NOMO-1 treated with DMSO at 0.1 percent for 48 hours (cell line): ENCODE results near the gene DCLRE1A.
A peak's percentile ranks its signal among the peaks of the same experiment; 100 is the strongest.
"Not testable (repeated sequence)": the region's sequence is repeated elsewhere in the genome, so short reads cannot be mapped to it uniquely, and the experiment has no call there.

ENCODE experiments used
- DNase-seq: peaks from one replicate; lab custom pipeline; 2025; ENCODE audit not compliant: unreplicated experiment; lab: John Stamatoyannopoulos, UW

Gene DCLRE1A

DNA sequence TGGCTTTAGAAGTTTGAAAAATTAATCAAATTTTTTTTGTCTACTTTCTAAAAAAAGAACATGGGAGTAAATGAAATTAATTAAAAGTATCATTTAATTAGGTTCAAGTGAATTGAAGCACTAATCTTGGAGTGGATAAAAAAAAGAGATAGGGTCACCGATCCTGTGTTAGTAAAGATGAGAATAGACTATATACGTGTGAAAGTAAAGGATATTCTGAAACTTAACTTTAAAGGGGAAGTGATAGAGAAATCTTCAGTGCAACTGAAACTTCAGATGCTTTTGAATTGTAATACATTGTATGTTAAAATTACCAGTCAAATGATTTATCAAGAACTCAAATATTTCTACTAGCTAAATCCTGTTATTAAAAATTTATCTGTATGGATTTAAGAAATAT is 5.4 kb upstream of the DCLRE1A start:
- DNase-seq = peak; percentile 41

DNA sequence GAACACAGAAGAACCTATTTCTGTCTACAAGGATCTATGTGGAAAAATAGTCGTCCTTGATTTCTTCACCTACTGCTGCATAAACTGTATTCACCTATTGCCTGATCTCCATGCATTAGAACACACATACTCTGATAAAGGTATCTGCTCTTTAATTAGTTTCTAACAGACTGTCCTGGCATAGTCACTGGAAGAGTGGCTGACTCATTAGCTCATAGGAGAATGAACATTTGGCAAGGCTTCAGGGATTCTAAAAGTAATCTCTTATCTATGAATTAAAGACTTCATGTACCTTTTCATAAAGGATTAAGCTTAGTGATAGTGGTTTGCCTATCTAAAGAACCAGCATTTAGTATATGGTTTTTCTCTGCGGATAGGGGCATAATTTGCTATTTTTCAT is 4.7 kb upstream of the DCLRE1A start:
- DNase-seq = no peak

DNA sequence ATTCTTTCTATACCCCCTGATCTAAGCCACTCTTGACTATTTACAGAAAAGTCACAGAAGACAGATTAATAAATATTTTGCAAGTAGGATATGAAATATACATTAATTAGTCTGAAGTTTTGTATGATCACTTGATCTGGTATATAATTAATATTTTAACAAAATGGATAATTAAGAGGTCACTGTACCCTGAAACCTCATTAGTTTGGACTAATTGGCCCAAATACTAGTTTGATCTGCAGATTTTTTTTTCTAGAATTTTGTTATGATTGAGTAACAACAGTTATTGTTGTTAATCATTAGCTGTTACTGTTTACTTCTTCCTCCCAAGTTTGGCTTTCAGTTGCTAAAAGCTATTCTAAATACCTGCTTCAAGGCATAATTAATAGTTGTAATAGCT is 3.3 kb upstream of the DCLRE1A start:
- no peak for DNase-seq

DNA sequence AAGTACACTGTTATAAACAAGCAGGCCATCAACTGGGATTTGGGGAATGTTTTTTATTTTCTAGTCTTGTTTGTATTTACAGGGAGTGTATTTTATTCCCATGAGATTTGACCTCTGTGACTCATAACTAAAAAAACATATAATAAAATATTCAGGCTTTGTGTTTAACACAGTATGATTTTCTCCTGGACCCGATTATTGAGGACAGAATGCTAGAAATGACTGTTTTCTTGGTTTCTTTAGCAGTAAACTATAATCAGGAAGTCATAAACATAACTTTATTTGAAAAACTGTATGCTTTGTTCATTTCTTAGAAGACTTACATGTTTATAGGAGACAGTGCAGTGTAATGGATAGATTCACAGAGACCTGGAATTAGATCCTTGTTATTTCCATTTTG is 2.7 kb upstream of the DCLRE1A start:
- DNase-seq = no peak

DNA sequence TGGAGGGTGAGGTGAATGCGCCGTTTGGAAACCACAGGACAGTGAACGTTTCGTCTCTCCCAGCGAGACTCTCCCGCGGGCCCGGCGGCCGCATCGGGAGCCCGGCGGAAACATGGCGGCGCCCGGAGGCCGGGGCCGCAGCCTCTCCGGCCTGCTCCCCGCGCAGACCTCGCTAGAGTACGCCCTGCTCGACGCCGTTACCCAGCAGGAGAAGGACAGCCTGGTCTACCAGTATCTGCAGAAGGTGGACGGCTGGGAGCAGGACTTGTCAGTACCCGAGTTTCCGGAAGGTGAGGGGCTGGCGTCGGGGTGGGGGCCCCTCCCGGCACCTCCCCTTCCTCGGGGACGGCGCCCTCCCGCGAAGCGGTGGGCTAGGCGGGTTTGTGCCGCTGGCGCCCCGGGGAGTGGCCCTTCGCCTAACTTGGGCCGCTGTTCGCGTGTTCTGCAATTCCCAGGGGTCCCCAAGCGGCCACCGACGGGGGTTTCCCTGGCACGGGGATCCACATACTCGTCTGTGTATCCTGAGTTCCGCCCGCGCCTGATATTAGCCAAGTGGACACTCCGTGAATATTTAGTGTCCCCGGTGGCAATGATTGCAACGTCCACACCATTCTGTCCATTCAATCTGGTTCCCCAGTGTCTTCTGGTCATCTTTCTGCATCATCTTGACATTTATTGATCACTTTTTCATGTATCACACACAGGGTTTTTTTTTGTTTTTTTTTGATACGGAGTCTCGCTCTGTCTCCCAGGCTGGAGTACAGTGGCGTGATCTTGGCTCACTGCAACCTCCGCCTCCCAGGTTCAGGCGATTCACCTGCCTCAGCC is 1.1 kb upstream of the DCLRE1A start:
- peak; percentile 21 for DNase-seq

DNA sequence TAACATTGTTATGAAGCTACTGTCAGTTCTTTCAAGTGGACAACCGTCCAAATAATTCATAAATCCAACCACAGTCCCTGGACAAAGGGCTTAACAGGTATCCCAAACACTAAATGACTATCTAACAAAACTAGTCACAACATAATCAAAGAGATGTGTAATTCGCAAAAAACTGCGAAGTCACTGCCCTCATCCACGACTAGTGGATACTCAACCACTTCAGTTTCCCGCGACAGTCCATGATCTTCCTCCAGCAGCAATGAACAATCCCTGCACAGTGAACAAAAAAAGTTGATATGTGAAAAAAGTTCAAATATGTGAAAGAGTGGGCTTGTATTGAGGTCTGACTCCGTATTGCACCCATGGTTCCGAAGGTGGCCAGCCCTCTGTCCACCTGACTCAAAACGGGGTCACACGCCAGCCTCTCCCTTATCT is 287 bp downstream of the DCLRE1A start:
- no peak for DNase-seq

DNA sequence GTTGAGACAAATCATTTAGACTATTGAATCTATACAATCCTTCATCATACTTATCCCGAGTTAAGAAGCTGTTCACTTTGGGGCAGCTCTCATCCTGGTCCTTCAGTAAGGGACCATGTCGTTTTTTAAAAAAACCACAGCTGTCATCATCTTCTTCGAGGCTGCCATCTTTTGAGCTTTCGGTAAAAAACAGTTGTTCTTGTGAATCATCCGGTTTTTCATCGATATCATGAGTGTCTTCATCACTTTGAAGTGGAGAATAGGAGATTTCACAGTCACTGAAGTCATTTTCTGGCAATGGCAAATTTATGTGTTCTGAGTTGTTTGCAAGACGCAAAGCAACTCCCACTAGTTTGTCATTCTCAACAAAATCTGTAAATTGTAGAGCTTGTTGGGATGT is 3.9 kb downstream of the DCLRE1A start:
- DNase-seq = no peak

DNA sequence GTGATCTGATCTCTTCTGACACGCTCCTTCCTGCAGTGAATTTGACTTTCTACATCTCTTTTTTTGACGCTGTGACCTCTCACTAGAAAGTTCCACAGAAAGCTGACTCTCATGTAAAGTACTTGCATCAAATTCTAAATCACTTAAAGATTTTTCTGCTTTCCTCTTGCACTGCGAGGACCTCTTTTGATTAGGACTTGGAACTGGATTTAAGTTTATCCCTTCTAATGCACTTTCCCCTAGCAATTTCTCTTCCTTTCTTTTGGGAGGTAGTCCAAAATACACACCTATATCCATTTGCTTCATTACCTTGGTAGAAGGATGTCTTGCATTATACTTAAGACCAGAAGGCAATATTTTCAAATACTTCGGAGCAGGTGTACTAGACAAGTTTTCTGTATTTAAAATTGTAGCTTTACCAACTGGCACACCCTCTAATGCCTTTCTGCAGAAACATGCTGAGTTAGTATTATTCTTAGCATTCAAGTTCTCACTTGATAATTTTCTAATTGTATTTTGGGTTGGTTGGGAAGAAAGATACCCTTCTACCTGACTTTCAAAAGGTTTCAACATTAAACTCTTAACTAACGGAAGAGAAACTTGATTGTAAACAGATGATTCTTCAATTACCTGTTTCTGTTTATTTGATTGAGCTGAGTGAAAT is 4.6 kb downstream of the DCLRE1A start:
- DNase-seq = no peak

DNA sequence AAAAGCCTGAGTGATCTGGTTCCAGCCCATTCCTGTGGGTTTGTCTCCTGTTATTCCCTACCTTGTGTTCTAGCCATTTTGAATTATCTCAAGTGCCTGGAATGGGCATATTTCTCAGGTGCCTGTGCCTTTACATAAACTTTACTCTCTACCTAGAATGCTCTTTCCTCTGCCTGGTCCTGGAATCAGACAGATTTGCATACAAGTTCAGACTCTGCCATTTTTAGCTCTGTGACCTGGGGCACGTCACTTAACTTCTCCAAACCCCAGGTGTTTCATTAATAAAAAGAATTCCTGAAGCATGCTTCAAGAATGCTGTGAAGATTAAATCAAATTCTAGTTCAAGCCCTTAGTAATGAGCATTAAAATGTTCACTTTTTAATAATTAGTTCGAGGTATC is 7.8 kb downstream of the DCLRE1A start:
- no peak for DNase-seq

DNA sequence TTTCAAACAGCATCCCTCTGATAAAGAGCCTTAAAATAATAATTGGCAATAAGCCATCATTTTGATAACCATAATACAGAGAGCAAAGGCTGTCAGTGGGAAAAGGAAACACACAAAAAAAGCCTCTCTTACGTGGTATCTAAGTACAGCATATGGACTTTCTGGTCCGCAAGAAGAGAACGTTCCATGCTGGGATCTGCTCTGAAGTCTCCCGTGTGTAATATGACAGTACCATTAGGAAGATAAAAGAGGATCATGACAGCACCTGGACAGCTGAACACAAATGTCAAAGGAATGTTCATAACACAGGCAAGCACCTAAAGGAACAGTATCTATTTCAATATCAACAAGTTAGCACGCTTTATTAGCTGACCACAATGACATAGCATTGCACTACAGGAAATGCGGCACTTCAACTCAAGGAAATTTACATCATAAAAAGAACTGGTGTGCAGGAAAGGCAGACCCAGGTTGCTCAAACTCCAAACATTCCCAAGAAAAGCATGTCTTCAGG is 9.9 kb downstream of the DCLRE1A start:
- peak; percentile 36 for DNase-seq

DNA sequence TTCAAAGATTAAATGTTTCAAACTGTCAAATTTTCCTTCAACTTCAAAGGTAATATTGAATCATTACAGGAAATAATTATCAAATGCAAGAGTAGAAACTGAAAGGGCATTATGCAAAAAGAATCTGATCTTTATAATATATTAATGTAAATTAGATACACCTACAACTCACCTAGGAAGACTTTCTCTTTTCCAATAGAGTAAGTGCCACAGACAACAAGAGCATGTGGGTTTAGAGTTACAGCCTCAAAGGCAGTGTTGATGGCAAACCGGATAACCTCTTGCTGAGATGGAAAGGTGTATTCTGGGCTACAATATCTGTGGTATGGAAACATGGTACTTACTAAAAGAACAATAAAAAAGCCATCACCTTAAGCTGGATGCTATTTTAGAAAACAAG is 11.7 kb downstream of the DCLRE1A start:
- no peak for DNase-seq

DNA sequence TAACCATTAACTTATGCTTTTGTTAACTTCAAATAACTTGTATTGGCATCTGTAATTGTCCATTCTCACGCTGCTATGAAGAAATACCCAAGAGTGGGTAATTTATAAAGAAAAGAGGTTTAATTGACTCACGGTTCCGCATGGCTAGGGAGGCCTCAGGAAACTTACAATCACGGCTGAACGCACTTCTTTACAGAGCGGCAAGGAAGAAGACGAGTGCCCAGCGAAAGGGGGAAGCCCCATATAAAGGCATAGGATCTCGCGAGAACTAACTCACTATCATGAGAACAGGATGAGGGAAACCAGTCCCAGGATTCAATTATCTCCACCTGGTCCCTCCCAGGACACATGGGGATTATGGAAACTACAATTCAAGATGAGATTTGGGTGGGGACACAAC is 25.3 kb downstream of the DCLRE1A start:
- peak; percentile 18 for DNase-seq

DNA sequence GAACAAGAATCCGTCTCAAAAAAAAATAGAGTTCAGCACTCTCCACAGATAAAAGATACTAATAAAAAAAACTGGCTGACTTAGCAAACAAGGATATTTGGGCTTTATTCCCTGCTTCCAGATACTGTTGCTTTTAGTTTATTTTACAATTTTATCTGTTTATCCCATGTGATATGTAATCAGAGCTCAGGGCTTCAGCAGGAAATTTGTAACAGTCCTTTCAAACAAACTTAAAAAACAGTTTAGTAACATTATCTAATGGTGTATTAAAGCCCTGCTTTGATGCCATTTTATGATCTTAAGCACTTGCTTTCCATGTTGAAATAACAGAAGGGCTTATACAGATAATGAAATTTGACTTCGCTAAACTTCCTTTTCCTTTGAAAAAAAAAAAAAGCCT is 28.1 kb downstream of the DCLRE1A start:
- DNase-seq = no peak

DNA sequence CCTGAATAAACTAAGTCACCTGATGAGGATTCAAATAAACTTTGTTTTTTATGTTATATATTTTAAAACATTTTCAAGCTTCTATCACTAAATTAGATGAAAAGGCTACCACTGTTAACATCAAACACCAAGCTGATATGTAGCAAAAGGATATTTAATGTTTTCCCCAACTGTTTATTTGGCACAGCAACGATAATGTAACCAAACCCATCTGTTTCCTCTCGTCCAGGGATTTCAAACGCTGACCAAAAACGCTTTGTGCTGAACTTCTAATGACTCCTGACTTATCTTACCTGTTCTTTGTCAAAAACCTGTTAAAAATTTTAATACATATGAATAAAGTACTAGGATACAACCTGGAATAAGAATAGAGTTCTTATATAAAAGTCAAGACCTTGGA is 30.5 kb downstream of the DCLRE1A start:
- no peak for DNase-seq

DNA sequence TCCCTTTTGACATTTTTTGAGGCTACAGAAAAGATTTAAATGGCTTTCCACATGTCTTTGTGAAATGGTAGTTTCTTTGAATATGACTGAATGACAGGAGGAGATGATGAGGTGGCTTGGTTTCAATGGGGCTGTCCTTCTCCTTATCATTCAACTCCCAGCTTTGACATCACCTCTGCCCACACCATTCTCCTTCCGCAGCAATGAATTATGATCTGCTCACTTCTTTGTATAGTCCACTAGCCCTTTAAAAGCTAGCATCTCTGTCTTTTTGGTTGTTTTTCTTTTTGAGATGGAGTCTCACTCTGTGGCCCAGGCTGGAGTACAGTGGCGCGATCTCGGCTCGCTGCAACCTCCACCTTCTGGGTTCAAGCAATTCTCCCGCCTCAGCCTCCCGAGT is 31.7 kb downstream of the DCLRE1A start:
- DNase-seq = no peak

DNA sequence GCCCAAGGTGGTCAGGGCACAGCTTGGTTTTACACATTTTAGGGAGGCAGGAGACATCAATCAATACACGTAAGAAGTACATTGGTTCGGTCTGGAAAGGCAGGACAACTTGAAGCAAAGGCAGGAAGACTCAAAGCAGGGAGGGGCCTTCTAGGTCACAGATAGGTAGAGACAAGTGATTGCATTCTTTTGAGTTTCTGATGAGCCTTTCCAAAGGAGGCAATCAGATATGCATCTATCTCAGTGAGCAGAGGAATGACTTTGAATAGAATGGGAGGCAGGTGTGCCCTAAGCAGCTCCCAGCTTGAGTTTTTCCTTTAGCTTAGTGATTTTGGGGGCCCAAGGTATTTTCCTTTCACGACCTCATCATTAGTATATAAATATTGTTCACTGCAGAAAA is 32.6 kb downstream of the DCLRE1A start:
- DNase-seq = not testable (repeated sequence)

DNA sequence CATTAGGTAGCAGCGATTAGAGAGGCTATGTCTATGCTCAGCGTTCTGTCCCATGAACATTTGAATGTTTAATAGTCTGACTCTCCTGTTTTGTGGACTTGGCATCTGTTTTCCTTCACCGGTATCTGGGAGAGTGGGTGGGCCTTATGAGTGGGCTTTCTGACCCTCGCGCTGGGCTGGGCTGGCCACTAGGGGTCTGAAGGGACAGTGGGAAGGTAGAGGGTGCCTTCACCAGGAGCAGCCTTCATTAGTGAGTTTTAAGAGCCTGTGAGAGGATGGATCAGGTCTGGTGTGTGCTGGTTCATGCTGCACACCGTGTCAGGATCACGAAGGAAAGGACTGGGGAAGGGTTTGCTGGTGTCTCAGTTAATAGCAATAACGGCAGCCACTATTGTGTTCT is 33.4 kb downstream of the DCLRE1A start:
- no peak for DNase-seq

DNA sequence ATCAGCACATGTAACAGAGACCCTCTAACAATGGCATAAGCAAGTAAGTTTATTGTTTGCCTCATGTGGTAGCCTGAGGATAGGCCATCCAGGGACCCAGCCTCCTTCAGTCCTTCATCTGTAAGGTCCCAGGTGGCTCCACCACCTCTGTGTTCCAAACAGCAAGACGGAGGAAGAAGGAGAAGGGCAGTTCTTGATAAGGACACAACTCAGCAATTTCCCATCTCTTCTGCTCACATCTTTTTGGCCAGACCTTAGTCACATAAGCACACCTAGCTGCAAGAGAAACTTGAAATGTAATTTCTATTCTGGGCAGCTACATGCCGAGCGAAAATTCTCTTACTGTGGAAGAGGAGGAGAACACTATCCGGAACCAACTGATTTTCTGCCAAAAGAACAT is 33.9 kb downstream of the DCLRE1A start:
- DNase-seq = no peak

DNA sequence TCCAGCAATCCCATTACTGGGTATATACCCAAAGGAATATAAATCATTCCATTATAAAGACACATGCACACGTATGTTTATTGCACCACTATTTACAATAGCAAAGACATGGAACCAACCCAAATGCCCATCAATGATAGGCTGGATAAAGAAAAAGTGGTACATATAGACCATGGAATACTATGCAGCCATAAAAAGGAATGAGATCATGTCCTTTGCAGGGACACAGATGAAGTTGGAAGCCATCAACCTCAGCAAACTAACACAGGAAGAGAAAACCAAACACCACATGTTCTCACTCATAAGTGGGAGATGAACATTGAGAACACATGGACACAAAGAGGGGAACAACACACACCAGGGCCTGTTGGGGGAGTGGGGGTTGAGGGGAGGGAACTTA is 39.2 kb downstream of the DCLRE1A start:
- not testable (repeated sequence) for DNase-seq

DNA sequence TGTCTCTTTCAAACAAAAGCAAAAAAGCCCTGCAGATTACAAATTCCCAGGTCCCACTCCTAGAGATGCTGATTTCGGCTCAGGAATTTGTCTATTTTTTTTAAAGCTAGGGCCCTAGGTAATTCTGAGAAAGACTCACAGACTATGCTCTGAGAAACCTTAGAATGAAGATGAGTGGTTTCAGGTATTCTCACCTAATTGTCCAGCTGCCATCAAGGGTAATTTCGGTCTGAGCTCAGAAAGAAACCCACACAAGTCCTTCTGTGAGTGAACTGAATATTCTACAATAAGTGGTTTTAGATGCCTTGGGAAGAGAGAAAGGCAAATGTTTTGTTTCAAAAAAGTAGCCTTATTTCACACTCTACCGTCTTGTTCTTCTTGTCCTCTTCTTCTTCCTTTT is 45.7 kb downstream of the DCLRE1A start:
- no peak for DNase-seq

DNA sequence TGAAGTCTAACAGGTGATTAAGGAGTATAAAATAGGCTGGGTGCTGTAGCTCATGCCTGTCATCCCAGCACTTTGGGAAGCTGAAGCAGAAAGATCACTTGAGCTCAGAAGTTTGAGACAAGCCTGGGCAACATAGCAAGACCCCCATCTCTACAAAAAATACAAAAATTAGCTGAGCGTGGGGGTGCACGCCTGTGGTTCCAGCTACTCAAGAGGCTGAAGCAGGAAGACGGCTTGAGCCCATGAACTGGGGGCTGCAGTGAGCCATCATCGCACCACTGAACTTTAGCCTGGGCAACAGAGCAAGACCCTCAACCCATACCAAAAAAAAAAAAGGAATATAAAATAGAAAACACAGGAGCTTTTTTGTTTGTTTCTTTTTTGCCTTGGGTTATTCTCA is 47.4 kb downstream of the DCLRE1A start:
- no peak for DNase-seq

DNA sequence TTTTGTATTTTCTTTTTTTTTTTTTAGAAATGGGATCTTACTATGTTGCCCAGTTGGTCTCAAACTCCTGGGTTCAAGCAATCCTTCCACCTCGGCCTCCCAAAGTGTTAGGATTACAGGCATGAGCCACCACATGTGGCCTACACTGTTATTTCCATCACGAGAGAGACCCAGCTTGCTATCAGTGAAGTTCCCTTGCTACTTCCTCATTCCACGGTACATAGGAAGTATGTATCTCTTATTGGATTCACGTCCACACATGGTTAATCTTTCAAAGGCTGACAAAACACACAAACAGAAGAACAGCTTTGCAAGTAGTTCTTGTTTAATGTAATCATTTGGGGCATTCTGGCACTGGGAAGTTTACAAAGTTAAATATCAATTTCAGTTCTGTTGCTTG is 50.9 kb downstream of the DCLRE1A start:
- DNase-seq = peak; percentile 49
